Esophagus muscularis mucosa (tissue), 4 donors: ENCODE data around the gene CAD. TPM values are rescaled to one million over a fixed set of nuclear protein-coding genes. Genes with fewer than 3 reads are reported as not detected.
A peak's percentile ranks its signal among the peaks of the same experiment; 100 is the strongest.
"Not testable (repeated sequence)": the region's sequence is repeated elsewhere in the genome, so short reads cannot be mapped to it uniquely, and the experiment has no call there.

ENCODE experiments used
- DNase-seq: peaks from one replicate; pipeline ENCODE4 v3.0.0-alpha.2; 2017; ENCODE audit errors: extremely low spot score
- H3K27ac ChIP-seq, 4 donors: fragments of 200-600 bp; sonication (generic); replicated peaks in 1 of 4; 1 replicate in 3 of 4; 2 replicates in 1 of 4; pipeline ENCODE4 v1.5.1; 2016 to 2019; ENCODE audit warnings: mild to moderate bottlenecking in 1 of 4
- H3K27me3 ChIP-seq, 4 donors: fragments of 200-600 bp; sonication (generic); one replicate each; pipeline versions ENCODE4 v1.5.1 to v1.6.0; 2016 to 2019
- H3K36me3 ChIP-seq, 4 donors: fragments of 200-600 bp; sonication (generic); one replicate each; pipeline ENCODE4 v1.5.1; 2016 to 2019
- H3K4me1 ChIP-seq, 4 donors: fragments of 200-600 bp; sonication (generic); one replicate each; pipeline ENCODE4 v1.5.1; 2016 to 2019
- H3K4me3 ChIP-seq, 4 donors: fragments of 200-600 bp; sonication (generic); 1 replicate in 2 of 4; 2 replicates in 2 of 4; pipeline ENCODE4 v1.5.1; 2016 to 2019; ENCODE audit warnings: mild to moderate bottlenecking in 4 of 4, moderate library complexity in 1 of 4
- H3K9me3 ChIP-seq, 4 donors: fragments of 200-600 bp; sonication (generic); 1 replicate in 3 of 4; 2 replicates in 1 of 4; pipeline ENCODE4 v1.5.1; 2016 to 2019
- EP300 ChIP-seq: sonication (generic); formaldehyde crosslinking; IDR thresholded peaks from one replicate; pipeline ENCODE4 v1.6.1; 2017; ENCODE audit warnings: antibody characterized with exemption
- POLR2A ChIP-seq: fragments of 450-650 bp; IDR thresholded peaks from one replicate; pipeline ENCODE4 v1.6.1; 2017; ENCODE audit warnings: antibody characterized with exemption, moderate library complexity, mild to moderate bottlenecking, low read depth
- POLR2AphosphoS5 ChIP-seq, 2 donors: sonication (generic); formaldehyde crosslinking; IDR thresholded peaks; one replicate each; pipeline ENCODE4 v1.6.1; 2017; ENCODE audit warnings: antibody characterized with exemption in 2 of 2
- WGBS: methylation state at CpG from one replicate; pipeline ENCODE4 v1.1.5; 2018; 5-methylcytosine and 5-hydroxymethylcytosine counted together
- intact Hi-C: fragments of 100-400 bp; cut with DNase I; formaldehyde crosslinking; loops from one replicate; pipeline ENCODE4 v1.15.1; 2023
- total RNA-seq, 4 donors: library from RNA; depleted of rRNA; stranded (reverse); fragments of >200 nt; gene quantifications; one replicate each; pipeline versions ENCODE4 v1.1.0 to v1.2.1, GENCODE V29; 2016
- TF ChIP-seq, protein P1 (sequence below), 3 experiments: fragments of 200-600 bp in 2 of 3; fragments of 450-650 bp in 1 of 3; sonication (generic) in 2 of 3; IDR thresholded peaks; one replicate each; pipeline ENCODE4 v1.5.1; 2017 to 2019; ENCODE audit warnings: antibody characterized with exemption in 3 of 3, mild to moderate bottlenecking in 2 of 3, moderate library complexity in 1 of 3

The CAD gene
- total RNA-seq, 4 donors from 2014 or later = 12.4 to 28.3 (median 16.6) TPM

DNA sequence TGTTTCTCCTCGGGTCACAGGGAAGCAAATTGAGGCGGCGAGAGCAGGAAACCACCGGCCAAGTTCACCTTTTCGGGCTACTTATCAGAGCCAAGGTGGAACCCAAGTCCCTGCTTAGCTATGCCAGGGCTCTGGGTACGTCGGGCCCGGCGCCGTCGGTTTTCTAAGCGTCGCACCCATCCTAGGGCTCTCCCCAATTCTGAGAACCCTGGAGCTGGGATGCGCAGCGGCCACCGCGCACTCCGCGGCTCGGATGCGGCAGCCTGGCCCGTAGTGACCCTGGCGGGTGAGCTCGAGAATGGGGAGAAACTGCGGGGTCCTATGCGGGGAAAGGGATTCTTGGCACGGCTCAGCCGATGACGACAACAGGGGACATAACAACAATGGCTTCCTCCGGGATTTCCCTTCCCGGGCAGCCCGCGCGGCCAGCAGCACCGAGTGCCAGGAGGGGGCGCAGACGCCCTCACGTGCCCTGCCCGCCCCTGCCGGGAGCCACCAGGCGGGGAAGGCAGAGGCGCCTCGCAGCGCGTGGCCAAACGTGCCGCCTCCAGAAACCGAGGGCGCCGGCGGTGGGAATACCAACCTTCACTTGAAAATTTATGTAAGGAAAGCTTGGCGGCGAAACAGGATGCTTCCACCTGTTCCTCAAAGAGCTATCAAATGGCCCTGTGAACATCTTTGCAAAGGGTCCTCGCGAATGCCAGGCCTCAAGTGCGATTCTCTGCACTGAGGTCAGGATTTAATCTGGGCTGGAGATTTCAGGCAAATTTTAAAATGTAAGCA, 47.8 kb downstream of the CAD start:
- H3K9me3 ChIP-seq = no peaks in the 10 kb centered on the region
- H3K27me3 ChIP-seq = peaks cover 0 to 93% (median 58%) of the 10 kb centered on the region in 4 donors
- H3K36me3 ChIP-seq = no peaks in the 10 kb centered on the region
- peak overlapping the region; percentile 30 to 56 (median 52) for H3K4me3 ChIP-seq
- intact Hi-C loops = loop anchor here (10.0 kb wide), 1 partner anchor 820 kb away; no protein-coding TSS in a partner anchor
- WGBS = 18% methylated on average over 16 of the region's 56 CpGs
- peaks cover 35 to 40% (median 40%) of the 10 kb centered on the region in 4 donors for H3K4me1 ChIP-seq
- H3K27ac ChIP-seq = no peak overlapping the region
- peak in 1 of 2 donors; percentile 40 for TF ChIP-seq POLR2AphosphoS5 (IDR thresholded peaks at IDR 0.05)
- TF ChIP-seq, protein P1, sequence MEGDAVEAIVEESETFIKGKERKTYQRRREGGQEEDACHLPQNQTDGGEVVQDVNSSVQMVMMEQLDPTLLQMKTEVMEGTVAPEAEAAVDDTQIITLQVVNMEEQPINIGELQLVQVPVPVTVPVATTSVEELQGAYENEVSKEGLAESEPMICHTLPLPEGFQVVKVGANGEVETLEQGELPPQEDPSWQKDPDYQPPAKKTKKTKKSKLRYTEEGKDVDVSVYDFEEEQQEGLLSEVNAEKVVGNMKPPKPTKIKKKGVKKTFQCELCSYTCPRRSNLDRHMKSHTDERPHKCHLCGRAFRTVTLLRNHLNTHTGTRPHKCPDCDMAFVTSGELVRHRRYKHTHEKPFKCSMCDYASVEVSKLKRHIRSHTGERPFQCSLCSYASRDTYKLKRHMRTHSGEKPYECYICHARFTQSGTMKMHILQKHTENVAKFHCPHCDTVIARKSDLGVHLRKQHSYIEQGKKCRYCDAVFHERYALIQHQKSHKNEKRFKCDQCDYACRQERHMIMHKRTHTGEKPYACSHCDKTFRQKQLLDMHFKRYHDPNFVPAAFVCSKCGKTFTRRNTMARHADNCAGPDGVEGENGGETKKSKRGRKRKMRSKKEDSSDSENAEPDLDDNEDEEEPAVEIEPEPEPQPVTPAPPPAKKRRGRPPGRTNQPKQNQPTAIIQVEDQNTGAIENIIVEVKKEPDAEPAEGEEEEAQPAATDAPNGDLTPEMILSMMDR (IDR thresholded peaks at IDR 0.05) = peak; percentile 36 to 51 (median 40)
- TF ChIP-seq POLR2A = no peak
- TF ChIP-seq EP300 = no peak
- no peak for DNase-seq

- Histone ChIP-seq H3K4me3 (no peak overlapping the region), H3K27me3 (peaks cover 0 to 88% (median 54%) of the 10 kb centered on the region in 4 donors), H3K9me3 (no peaks in the 10 kb centered on the region), H3K36me3 (no peaks in the 10 kb centered on the region), H3K4me1 (peaks cover 35 to 40% (median 40%) of the 10 kb centered on the region in 4 donors), H3K27ac (no peak overlapping the region)
- intact Hi-C loops = loop anchor here (10.0 kb wide), 1 partner anchor 821 kb away; no protein-coding TSS in a partner anchor
- DNase-seq = no peak
- TF ChIP-seq, protein P1 (IDR thresholded peaks at IDR 0.05) = no peak
- TF ChIP-seq EP300 (no peak), POLR2A (no peak), POLR2AphosphoS5 (IDR thresholded peaks at IDR 0.05) (no peak)
Observed at GRCh38 chr2:27265536-27265870, 48.3 kb downstream of the CAD start.

- DNase-seq = not testable (repeated sequence)
Observed at GRCh38 chr2:27268296-27268695, 51.1 kb downstream of the CAD start.

DNA sequence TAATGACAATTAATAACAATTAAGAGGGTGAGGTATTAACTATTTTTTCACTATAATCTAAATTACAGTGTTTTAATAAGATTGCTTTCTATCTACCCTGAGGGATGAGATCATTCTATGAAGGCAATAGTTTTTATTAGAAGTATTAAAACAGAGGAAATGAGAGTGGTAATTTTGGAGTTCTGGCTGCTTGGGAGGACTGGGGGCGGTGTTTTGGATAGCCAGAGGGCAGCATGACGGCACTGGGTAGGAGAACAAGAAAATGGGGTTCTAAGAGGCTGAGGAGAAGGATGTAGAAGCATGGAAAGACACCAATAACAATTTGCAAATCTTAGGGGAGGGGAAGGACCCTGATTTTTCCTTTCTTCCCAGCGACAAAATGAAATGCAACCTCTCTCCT, 53.0 kb downstream of the CAD start:
- 80% methylated on average over 3 of the region's 3 CpGs for WGBS
- Histone ChIP-seq H3K27ac (no peak overlapping the region), H3K4me3 (no peak overlapping the region), H3K9me3 (no peaks in the 10 kb centered on the region), H3K4me1 (peaks cover 2 to 3% (median 3%) of the 10 kb centered on the region in 4 donors), H3K36me3 (no peaks in the 10 kb centered on the region), H3K27me3 (peaks cover 0 to 66% (median 11%) of the 10 kb centered on the region in 4 donors)
- no peak for TF ChIP-seq POLR2AphosphoS5 (IDR thresholded peaks at IDR 0.05)
- TF ChIP-seq, protein P1 (IDR thresholded peaks at IDR 0.05) = no peak
- no peak for TF ChIP-seq EP300
- no peak for TF ChIP-seq POLR2A
- intact Hi-C loops = no loop called here
- no peak for DNase-seq

More at GRCh38 chr2:27268296-27268695, 51.1 kb downstream of the CAD start:
- WGBS = 91% methylated on average over 13 of the region's 13 CpGs
- Histone ChIP-seq H3K4me1 (peaks cover 19 to 21% (median 21%) of the 10 kb centered on the region in 4 donors), H3K27me3 (peaks cover 0 to 72% (median 29%) of the 10 kb centered on the region in 4 donors)
- H3K4me3 ChIP-seq, H3K27ac ChIP-seq, H3K9me3 ChIP-seq, H3K36me3 ChIP-seq: not testable (repeated sequence)
- intact Hi-C loops = loop anchor here (10.0 kb wide), 1 partner anchor 823 kb away; no protein-coding TSS in a partner anchor

DNA sequence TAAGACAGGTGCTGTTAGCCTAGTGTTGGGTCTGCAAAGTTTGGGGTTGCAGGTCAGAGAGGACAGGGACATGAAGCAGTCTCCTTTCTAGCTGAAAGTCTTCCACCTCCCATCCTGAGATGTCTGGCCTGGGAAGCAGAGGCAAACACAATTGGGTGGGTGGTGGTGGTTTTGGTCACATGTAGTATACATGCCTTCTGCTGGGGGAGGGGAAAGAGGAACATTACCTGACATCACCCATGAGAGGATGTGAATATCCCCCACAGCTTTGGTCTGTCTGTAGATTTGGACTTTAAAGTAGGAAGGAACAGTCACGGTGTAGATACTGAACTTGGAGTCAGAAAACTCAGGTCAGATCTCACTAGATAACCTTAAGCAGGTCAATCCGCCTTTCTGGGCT, 53.5 kb downstream of the CAD start:
- H3K9me3 ChIP-seq = no peaks in the 10 kb centered on the region
- WGBS = 60% methylated on average over 2 of the region's 2 CpGs
- no peaks in the 10 kb centered on the region for H3K36me3 ChIP-seq
- no peak for DNase-seq
- intact Hi-C loops = no loop called here
- TF ChIP-seq EP300 = no peak
- no peak for TF ChIP-seq POLR2AphosphoS5 (IDR thresholded peaks at IDR 0.05)
- TF ChIP-seq POLR2A = no peak
- TF ChIP-seq, protein P1 (IDR thresholded peaks at IDR 0.05) = no peak
- H3K4me3 ChIP-seq = no peak overlapping the region
- no peaks in the 10 kb centered on the region for H3K4me1 ChIP-seq
- peaks cover 0 to 65% (median 5%) of the 10 kb centered on the region in 4 donors for H3K27me3 ChIP-seq
- no peak overlapping the region for H3K27ac ChIP-seq
